Measurements from ENCODE around the gene FAM50B.

The FAM50B gene

GRCh38 chr6:3822747-3823445 lies 26.3 kb upstream of the FAM50B start:
- no peak for DNase-seq

DNA sequence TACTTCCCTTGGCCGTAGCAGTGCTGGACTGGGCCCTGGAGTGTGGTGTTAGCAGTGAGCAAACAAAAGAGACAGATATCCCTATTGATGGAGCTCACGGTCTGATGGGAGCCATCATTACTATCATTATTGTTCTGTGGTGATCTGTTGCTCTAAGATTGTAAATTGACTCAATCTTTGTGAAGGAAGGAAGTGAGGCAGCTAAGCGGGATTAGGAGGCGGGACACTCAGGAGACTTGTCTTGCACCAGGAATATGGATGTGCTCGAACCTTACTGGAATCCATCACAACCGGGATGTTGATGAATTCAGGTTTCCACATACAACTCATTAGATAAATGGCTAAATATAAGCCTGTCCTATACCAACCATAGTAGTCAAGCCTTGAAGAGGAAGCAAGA lies 25.5 kb upstream of the FAM50B start:
- no peak for DNase-seq

GRCh38 chr6:3825331-3825831 lies 23.8 kb upstream of the FAM50B start:
- peak; percentile 5 for DNase-seq

- peak; percentile 11 for DNase-seq
Observed at GRCh38 chr6:3825851-3826581, 23.2 kb upstream of the FAM50B start.

- DNase-seq: no peak
Observed at GRCh38 chr6:3829285-3829684, 19.9 kb upstream of the FAM50B start.

GRCh38 chr6:3830806-3831205 lies 18.4 kb upstream of the FAM50B start:
- DNase-seq: no peak

DNA sequence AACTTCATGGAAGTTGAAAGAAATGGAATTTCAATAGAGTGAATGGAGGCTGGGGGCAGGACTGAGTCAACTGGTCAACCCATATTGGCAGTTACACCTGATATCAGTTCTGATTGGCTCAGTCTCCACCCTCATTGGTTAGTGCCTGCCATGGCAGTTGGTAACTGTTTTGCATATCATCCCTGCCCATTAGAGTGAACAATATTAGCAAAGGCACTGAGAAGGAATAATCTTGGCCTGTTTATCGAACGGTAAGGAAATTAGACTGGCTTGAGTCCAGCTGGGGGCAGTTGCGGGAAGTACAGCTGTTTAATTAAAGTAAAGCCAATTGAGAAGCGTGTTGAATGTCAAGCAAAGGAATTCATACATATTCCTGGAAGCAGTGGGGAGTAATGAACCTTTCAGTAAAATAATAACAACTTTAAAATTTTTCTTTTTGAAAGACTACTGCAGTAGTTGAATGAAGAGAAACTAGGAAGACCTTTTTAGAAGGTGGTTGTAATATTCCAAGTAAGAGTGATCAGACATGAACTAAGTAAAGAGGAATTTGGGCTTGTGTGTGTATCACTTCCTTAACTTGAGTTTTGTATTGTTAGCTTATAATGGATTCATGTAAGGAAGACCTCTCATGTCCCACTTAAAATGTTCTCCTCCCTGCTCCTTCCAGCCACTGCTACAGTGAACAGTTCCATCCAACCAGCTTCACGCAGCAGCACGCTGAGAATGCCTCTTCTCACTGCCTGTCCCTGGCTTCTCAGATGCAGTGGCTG lies 17.2 kb upstream of the FAM50B start:
- DNase-seq: no peak

DNA sequence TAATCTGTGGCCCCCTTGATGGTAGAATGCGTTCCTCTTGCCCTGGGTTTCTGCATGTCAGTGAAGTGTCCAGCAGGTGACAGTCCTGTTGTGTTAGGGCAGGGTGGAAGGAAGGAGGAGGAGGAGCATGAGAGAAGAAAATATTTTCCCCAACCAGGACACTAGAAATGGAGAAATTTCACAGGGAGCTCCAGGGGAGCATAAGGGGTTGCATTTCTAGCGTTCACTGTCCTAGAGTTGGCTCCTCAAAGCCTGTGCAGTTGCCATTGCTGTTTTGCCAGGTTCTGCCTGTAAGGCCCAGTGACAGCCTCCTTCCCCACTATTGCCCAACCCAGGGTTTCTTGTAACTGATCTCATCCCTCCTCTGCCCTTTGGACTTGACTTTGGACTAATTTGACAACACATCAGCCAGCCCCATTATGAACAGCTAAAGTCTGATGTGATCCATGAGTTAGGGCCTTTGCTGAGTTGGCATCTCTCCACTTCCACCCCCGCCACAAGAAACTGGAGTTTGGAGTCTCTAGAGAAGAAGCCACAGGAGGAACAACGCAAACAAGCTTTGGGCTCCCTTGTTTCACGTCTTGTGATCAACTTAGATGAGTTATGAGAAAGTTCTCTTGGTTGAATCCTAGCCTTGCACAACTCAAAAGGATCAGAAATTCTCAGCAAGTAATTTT lies 14.0 kb upstream of the FAM50B start:
- DNase-seq: no peak

GRCh38 chr6:3835785-3836184 lies 13.4 kb upstream of the FAM50B start:
- no peak for DNase-seq

DNA sequence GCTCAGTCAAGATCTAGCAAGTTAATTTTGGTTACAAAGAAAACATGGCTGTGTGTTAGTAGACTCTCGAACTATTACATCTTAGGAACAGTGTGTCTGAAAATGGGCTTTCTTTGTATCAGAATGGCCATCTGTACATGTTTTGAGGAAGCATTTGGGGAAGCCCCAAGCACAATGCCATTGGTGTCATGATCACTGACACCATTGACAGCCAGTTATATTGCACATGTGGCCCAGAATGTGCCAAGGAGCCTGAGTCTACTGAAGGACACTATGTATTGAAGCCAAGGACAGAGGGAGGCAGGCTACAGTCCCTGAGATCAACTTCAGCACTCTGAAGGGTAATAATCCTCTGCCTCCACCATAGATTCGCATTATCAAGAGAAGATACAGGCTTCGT lies 12.6 kb upstream of the FAM50B start:
- no peak for DNase-seq

GRCh38 chr6:3837781-3838180 lies 11.4 kb upstream of the FAM50B start:
- no peak for DNase-seq

GRCh38 chr6:3838992-3839867 lies 9.9 kb upstream of the FAM50B start:
- DNase-seq: no peak

GRCh38 chr6:3841066-3841454 lies 8.1 kb upstream of the FAM50B start:
- no peak for DNase-seq

- no peak for DNase-seq
Observed at GRCh38 chr6:3841711-3842565, 7.2 kb upstream of the FAM50B start.

- DNase-seq: no peak
Observed at GRCh38 chr6:3843379-3844096, 5.6 kb upstream of the FAM50B start.

GRCh38 chr6:3844097-3844463 lies 5.1 kb upstream of the FAM50B start:
- no peak for DNase-seq

- DNase-seq: no peak
Observed at GRCh38 chr6:3847521-3847920, 1.7 kb upstream of the FAM50B start.

GRCh38 chr6:3848380-3848779 lies 793 bp upstream of the FAM50B start:
- DNase-seq: no peak

DNA sequence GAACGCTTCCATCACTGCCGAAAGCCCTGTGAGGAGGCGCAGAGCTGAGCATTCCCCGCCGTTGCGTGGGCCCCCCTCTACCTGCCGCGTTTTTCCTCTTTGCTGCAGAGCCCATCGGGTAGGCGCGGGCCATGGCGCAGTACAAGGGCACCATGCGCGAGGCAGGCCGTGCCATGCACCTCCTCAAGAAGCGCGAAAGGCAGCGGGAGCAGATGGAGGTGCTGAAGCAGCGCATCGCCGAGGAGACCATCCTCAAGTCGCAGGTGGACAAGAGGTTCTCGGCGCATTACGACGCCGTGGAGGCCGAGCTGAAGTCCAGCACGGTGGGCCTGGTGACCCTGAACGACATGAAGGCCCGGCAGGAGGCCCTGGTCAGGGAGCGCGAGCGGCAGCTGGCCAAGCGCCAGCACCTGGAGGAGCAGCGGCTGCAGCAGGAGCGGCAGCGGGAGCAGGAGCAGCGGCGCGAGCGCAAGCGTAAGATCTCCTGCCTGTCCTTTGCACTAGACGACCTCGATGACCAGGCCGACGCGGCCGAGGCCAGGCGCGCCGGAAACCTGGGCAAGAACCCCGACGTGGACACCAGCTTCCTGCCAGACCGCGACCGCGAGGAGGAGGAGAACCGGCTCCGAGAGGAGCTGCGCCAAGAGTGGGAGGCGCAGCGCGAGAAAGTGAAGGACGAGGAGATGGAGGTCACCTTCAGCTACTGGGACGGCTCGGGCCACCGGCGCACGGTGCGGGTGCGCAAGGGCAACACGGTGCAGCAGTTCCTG lies 693 bp downstream of the FAM50B start:
- no peak for DNase-seq

All from DMS153 (cell line).